ENCODE data around the gene CDC42EP3.
A peak's percentile ranks its signal among the peaks of the same experiment; 100 is the strongest.

Gene CDC42EP3

DNA sequence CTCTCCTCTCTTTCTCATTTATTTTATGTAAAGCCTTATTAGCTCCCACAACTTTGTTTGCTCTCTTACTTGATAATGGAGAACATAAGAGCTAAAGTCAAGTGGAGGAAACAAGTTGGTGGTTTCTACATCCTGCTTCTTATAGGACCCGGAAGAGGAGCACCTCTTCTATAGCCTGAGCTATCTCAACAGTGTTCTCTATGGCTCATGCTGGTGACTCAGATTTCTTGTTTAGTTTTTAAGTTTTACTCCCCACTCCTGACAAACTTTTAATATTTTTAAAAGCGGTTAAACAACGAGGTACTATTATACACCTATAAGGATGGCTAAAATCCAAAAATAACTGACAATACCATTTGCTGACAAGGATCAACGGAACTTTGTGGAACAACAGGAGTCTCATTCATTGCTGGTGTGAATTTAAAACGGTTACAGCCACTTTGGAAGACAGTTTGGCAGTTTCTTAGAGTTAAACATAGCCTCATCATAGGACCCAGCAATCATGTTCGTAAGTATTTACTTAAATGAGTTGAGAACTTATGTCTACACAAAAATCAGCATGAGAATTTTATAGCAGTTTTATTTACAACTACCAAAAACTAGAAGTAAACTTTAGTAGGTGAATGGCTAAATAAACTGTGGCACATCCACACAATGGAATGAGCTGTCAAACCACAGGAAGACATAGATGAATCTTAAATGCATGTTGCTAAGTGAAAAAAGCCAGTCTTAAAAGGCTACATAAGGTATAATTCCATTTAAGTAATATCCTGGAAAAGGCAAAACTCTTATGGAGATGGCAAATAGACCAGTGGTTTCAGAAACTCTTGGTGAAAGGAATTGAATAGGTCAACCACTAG lies 12.7 kb upstream of the CDC42EP3 start:
- DNase-seq (ENCODE audit: low read depth), result no peak

- no peak for DNase-seq (ENCODE audit: low read depth)
These were observed 11.8 kb upstream of the CDC42EP3 start for GRCh38 chr2:37683241-37683640.

DNA sequence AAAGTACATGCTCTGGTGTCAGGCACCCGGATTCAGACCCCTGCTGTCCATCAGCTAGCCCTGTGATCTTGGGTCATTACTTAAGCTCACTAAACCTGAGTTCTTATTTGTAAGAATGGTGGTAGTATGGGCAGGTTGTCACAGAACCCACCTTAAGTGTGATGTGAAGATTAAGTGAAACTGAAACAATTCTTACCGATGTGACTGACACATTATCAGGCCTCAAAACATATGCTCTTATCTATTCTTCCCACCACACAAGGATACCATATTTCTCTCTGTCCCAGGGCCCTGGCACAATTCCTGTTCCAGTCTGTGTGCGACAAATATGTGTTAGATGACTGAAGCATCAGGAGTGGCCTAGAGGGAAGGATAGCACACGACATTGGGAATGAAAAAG lies 11.0 kb upstream of the CDC42EP3 start:
- DNase-seq (ENCODE audit: low read depth), result no peak

DNA sequence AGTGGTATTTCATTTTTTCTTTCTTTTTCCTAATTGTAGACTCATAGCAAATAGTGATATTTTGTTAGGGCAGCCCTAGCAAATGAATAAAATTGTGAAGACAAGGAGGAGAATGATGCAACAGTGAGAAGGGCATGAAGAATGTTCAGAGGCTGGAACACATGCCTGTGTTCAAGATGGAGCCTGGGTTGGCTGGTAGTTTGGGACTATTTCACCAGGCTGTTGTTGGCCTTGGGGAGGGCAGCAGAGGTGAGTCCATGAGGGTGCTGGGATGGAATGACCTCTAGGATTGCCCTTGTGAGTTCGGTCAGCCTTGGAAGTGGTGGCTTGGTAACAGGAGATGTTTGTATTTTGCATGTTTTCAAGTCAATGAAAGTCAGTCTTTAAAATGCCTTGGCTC lies 10.1 kb upstream of the CDC42EP3 start:
- DNase-seq (ENCODE audit: low read depth), result no peak

GRCh38 chr2:37679072-37679695 lies 7.7 kb upstream of the CDC42EP3 start:
- DNase-seq (ENCODE audit: low read depth), result no peak

DNA sequence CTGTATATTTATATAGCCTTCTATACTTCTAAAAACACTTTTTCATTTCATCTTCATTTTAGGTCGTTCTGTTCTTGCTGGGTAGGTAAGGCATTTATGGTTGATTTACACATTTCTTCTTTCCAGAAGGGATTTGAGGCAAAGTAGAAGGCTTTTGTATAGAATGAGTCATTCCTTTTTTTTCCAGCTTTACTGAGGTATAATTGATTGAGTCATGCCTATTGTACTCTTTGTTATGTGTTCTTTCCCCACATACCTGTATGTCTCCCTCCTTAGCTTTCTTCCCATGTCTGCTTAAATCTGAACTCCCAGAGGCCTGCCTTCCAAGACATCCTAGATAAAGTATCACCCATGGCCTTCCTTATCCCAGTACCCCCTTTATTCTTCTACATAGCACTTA lies 4.8 kb upstream of the CDC42EP3 start:
- DNase-seq (ENCODE audit: low read depth), result no peak

DNA sequence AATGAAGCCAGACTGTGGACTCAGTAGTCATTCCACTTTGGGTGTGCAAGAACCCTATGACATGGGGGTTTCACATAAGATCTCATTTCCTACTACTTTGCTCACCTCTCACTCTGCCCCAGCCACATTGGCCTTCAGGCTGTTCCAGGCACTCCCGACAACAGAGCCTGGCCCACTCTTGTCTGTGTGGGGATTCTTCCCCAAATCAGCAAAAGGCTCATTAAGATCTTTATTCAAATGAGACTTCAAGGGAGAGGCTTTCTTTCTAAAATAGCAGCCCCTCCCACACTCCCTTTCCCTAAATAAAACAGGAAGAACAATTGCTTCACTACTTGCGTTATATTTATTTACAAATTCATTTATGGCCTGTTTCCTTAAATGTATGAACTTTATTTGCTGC lies 3.5 kb upstream of the CDC42EP3 start:
- DNase-seq (ENCODE audit: low read depth), result no peak

DNA sequence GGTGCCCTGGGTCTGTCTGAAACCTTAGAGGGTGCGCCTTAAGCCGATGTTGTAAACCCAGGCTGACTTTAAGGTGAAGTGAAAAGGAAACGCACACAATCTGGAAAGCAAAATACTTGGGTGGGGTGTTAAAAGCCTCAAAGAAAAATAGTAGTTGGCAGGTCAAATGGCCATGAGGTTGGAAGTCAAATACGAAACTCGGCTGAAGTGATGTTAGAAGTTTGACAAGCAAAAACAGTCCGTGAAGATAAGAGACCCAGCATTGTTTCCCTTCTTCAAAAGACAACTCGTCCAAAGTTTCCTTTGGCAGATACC lies 1.4 kb upstream of the CDC42EP3 start:
- DNase-seq (ENCODE audit: low read depth), result no peak

DNA sequence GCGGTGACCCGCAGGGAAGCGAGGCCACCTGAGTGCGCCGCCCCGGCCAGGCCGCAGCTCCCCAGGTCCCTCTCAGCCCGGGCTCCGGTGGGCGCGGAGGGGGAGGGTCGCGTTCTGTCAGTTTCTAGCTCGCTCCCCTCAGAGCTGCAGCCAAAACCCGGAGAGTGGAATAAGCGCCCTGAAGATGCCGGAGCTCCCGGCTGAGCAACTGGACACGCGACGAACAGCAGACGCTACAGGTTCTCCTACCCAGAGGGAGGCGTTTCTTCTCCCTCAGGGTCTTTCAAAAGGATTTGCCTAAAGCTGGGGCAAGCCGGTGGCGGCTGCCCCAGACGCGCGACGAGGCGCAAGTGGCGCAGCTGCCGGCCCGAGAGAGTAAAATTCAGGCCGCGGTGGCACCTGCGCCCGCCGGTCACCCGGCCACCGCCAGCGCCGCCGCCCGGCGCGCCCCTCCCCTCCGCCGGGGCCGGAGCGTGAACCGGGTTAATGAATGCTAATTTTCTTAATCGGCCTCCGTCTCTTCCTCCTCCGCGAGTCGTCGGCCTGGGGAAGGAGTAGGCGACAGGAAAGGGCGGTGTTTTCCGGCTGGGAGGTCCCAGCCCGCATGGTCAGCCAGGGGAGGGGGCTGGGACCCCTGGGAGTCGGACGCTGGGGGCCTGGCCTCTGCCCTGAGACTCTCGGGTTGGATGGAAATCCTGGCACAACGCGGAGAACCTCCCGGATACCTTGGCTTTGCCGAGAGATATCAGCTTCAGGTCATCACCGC lies 845 bp upstream of the CDC42EP3 start:
- peak; percentile 45 for DNase-seq (ENCODE audit: low read depth)

- no peak for DNase-seq (ENCODE audit: low read depth)
These were observed 318 bp upstream of the CDC42EP3 start for GRCh38 chr2:37671816-37672103.

- DNase-seq (ENCODE audit: low read depth), result no peak
These were observed 949 bp downstream of the CDC42EP3 start for GRCh38 chr2:37670378-37671008.

- no peak for DNase-seq (ENCODE audit: low read depth)
These were observed 2.0 kb downstream of the CDC42EP3 start for GRCh38 chr2:37669446-37669845.

- no peak for DNase-seq (ENCODE audit: low read depth)
These were observed 3.7 kb downstream of the CDC42EP3 start for GRCh38 chr2:37667704-37668103.

- DNase-seq (ENCODE audit: low read depth), result no peak
These were observed 4.7 kb downstream of the CDC42EP3 start for GRCh38 chr2:37666772-37667171.

DNA sequence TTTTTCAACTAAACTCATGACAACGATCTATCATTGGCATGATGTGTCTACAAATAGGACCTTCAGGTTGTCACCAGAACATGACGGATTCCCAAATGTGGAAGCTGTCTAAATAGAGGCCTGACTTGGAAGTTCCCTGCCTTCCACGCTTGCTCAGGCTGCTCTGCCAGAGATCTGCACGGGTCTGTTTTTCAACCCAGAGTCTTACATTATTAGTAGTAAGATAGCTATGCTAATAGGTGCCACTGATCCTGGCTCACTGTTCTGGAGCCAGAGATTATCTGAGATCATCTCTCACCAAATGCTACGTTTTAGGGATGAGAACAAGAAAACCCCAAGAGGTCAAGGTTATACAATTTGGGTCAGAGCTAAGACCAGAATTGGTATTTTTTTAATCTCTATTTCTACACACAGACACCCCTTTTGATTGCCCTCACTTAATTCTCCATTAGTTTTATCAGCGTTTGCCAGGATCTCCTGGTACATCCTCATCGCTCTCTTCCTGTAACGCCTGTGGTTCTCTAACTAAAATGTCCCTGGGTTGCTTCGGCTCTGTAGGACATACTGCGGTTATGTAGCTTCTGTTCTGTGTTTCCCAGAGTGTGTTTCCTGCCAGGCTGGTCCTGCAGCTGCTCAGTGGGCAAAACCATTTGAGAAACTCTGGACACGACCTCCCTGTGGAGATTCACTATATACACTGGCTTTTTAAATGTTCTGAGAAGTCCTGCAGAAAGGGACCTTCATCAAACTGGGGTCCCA lies 5.7 kb downstream of the CDC42EP3 start:
- DNase-seq (ENCODE audit: low read depth), result no peak

DNA sequence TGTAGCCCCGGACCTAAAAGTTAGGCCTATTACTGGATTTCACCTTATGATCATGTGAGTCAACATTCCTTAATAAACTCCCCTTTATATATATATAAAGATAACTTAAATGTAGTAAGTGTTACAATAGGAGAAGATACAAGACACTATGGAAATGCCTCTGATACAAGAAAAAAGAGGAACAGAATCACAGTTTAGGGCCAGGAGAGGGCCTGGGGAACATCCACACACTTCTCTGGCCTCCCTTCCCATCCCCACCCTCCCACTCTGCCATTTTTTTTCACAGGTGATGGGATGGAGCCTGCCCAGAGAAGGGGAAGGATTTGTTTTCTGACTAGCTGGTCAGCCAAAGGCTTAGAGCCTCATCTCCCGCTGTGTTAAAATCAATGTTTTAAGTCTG lies 6.4 kb downstream of the CDC42EP3 start:
- no peak for DNase-seq (ENCODE audit: low read depth)

GRCh38 chr2:37664231-37664643 lies 7.2 kb downstream of the CDC42EP3 start:
- no peak for DNase-seq (ENCODE audit: low read depth)

DNA sequence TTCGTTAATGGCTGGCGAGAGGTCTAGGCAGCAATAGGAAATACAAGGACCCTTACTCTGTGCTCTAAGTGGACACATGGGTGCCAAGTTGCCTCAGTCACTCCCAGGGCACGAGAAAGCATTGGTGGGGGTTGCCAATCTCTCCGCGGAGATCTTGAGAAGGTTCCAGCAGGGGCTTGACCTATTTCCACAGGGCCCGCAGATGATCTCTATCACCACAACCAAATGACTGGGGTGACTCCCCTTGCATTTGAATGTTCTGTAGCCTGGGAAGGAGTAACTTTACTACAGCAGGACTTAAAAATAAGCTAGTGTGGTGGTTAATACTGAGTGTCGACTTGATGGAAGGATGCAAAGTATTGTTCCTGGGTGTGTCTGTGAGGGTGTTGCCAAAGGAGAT lies 8.1 kb downstream of the CDC42EP3 start:
- no peak for DNase-seq (ENCODE audit: low read depth)

DNA sequence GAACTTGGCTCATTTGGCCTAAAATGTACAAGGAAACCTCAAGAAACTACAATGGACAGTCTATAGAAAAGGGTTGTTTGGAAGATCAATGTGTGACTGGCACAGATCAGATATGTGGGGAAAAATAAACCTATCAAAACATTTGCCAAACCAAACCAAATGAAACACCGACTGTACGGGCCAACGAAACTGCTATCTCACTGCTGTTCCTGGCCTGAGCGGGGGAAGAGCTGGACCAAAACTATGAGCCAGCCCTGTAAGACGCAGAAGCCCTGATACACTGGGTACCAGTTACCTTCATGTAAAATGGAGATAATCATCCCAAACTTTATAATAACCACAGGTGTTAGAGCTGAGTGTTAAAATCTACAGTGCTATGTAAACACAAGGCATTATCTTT lies 11.7 kb downstream of the CDC42EP3 start:
- DNase-seq (ENCODE audit: low read depth), result no peak

GRCh38 chr2:37658682-37659081 lies 12.8 kb downstream of the CDC42EP3 start:
- DNase-seq (ENCODE audit: low read depth), result no peak

- DNase-seq (ENCODE audit: low read depth), result no peak
These were observed 14.0 kb downstream of the CDC42EP3 start for GRCh38 chr2:37657471-37657870.

Data from activated T-helper 9 cell treated with anti-CD3 and anti-CD28 coated beads, Interleukin-2, amount 50 U/mL, for 16 hours (primary cell).